Neuron (in vitro differentiated cells): ENCODE measurements around the gene SHMT2.
A peak's percentile ranks its signal among the peaks of the same experiment; 100 is the strongest.

ENCODE experiments used
- H2AFZ ChIP-seq: one replicate; pipeline ENCODE4 v1.6.1; 2013; ENCODE audit warnings: low read depth, mild to moderate bottlenecking, inconsistent platforms, low read length, moderate library complexity
- H3K27me3 ChIP-seq: one replicate; pipeline ENCODE4 v1.6.1; 2013; ENCODE audit warnings: low read length; ENCODE audit not compliant: insufficient read depth
- H3K36me3 ChIP-seq: one replicate; pipeline ENCODE4 v1.6.1; 2013; ENCODE audit warnings: low read length; ENCODE audit not compliant: insufficient read depth
- H3K4me1 ChIP-seq: one replicate; pipeline ENCODE4 v1.6.1; 2013; ENCODE audit warnings: low read length; ENCODE audit not compliant: insufficient read depth
- H3K4me3 ChIP-seq: 2 replicates; pipeline ENCODE4 v1.5.1; 2013; ENCODE audit warnings: mild to moderate bottlenecking, low read length, moderate library complexity
- H3K9me3 ChIP-seq: one replicate; pipeline ENCODE4 v1.6.1; 2013; ENCODE audit warnings: low read length

SHMT2 gene

GRCh38 chr12:57213058-57213715, 16.3 kb upstream of the SHMT2 start:
- no peak overlapping the region for H3K4me3 ChIP-seq
- no peaks in the 10 kb centered on the region for H3K9me3 ChIP-seq
- H2AFZ ChIP-seq, result no peak overlapping the region
- H3K36me3 ChIP-seq, result peaks cover 30% of the 10 kb centered on the region
- H3K27me3 ChIP-seq, result peaks cover 29% of the 10 kb centered on the region
- H3K4me1 ChIP-seq, result peaks cover 24% of the 10 kb centered on the region

GRCh38 chr12:57213763-57214397, 15.6 kb upstream of the SHMT2 start:
- Histone ChIP-seq H3K9me3 (no peaks in the 10 kb centered on the region), H3K36me3 (peaks cover 24% of the 10 kb centered on the region), H3K4me3 (no peak overlapping the region), H3K4me1 (peaks cover 24% of the 10 kb centered on the region), H3K27me3 (peaks cover 36% of the 10 kb centered on the region), H2AFZ (no peak overlapping the region)

GRCh38 chr12:57214398-57214781, 15.1 kb upstream of the SHMT2 start:
- H3K4me1 ChIP-seq, result peaks cover 25% of the 10 kb centered on the region
- peaks cover 19% of the 10 kb centered on the region for H3K36me3 ChIP-seq
- no peak overlapping the region for H2AFZ ChIP-seq
- no peak overlapping the region for H3K4me3 ChIP-seq
- peaks cover 41% of the 10 kb centered on the region for H3K27me3 ChIP-seq
- H3K9me3 ChIP-seq, result no peaks in the 10 kb centered on the region

GRCh38 chr12:57215065-57215464, 14.4 kb upstream of the SHMT2 start:
- peaks cover 48% of the 10 kb centered on the region for H3K27me3 ChIP-seq
- H3K36me3 ChIP-seq, result peaks cover 15% of the 10 kb centered on the region
- no peaks in the 10 kb centered on the region for H3K9me3 ChIP-seq
- peaks cover 32% of the 10 kb centered on the region for H3K4me1 ChIP-seq
- H2AFZ ChIP-seq, result no peak overlapping the region
- H3K4me3 ChIP-seq, result no peak overlapping the region

GRCh38 chr12:57215668-57216013, 13.9 kb upstream of the SHMT2 start:
- peaks cover 32% of the 10 kb centered on the region for H3K4me1 ChIP-seq
- peaks cover 50% of the 10 kb centered on the region for H3K27me3 ChIP-seq
- H3K4me3 ChIP-seq, result no peak overlapping the region

GRCh38 chr12:57216014-57216911, 13.2 kb upstream of the SHMT2 start, which contains the start of gene NXPH4:
Gene NXPH4 (plus strand): TSS chr12:57216794. CDS start chr12:57216970, 176 bp downstream.
- peaks cover 6% of the 10 kb centered on the region for H3K36me3 ChIP-seq
- H2AFZ ChIP-seq, result no peak within 1 kb of the TSS
- H3K4me3 ChIP-seq, result peak within 1 kb of the TSS; percentile 23
- H3K4me1 ChIP-seq, result peaks cover 32% of the 10 kb centered on the region
- no peaks in the 10 kb centered on the region for H3K9me3 ChIP-seq
- peaks cover 56% of the 10 kb centered on the region for H3K27me3 ChIP-seq

More at GRCh38 chr12:57215668-57216013, 13.9 kb upstream of the SHMT2 start:
- Histone ChIP-seq H2AFZ (no peak overlapping the region), H3K9me3 (no peaks in the 10 kb centered on the region), H3K36me3 (peaks cover 11% of the 10 kb centered on the region)

GRCh38 chr12:57216921-57217879, 12.3 kb upstream of the SHMT2 start:
- H3K4me1 ChIP-seq, result peaks cover 36% of the 10 kb centered on the region
- H3K4me3 ChIP-seq, result peak overlapping the region; percentile 23
- H3K27me3 ChIP-seq, result peaks cover 66% of the 10 kb centered on the region

GRCh38 chr12:57218030-57218853, 11.3 kb upstream of the SHMT2 start:
- Histone ChIP-seq H3K36me3 (no peaks in the 10 kb centered on the region), H3K4me1 (peaks cover 36% of the 10 kb centered on the region), H3K9me3 (no peaks in the 10 kb centered on the region), H2AFZ (no peak overlapping the region), H3K27me3 (peaks cover 76% of the 10 kb centered on the region), H3K4me3 (no peak overlapping the region)

More at GRCh38 chr12:57216921-57217879, 12.3 kb upstream of the SHMT2 start:
- H3K36me3 ChIP-seq, result peaks cover 2% of the 10 kb centered on the region
- H2AFZ ChIP-seq, result no peak overlapping the region
- H3K9me3 ChIP-seq, result no peaks in the 10 kb centered on the region

- Histone ChIP-seq H3K9me3 (no peaks in the 10 kb centered on the region), H3K36me3 (no peaks in the 10 kb centered on the region), H3K4me3 (no peak overlapping the region), H3K27me3 (peaks cover 88% of the 10 kb centered on the region), H2AFZ (no peak overlapping the region), H3K4me1 (peaks cover 33% of the 10 kb centered on the region)
These were observed 10.1 kb upstream of the SHMT2 start for GRCh38 chr12:57219205-57219992.

GRCh38 chr12:57219993-57220754, 9.3 kb upstream of the SHMT2 start:
- peaks cover 33% of the 10 kb centered on the region for H3K4me1 ChIP-seq
- H3K4me3 ChIP-seq, result no peak overlapping the region
- H2AFZ ChIP-seq, result no peak overlapping the region
- H3K9me3 ChIP-seq, result no peaks in the 10 kb centered on the region
- H3K36me3 ChIP-seq, result no peaks in the 10 kb centered on the region
- peaks cover 90% of the 10 kb centered on the region for H3K27me3 ChIP-seq

- no peak overlapping the region for H3K4me3 ChIP-seq
- H2AFZ ChIP-seq, result no peak overlapping the region
- no peaks in the 10 kb centered on the region for H3K36me3 ChIP-seq
- peaks cover 27% of the 10 kb centered on the region for H3K4me1 ChIP-seq
- H3K9me3 ChIP-seq, result no peaks in the 10 kb centered on the region
- H3K27me3 ChIP-seq, result peaks cover 90% of the 10 kb centered on the region
These were observed 8.7 kb upstream of the SHMT2 start for GRCh38 chr12:57220770-57221168.
